WTC11 (cell line): ENCODE data around the gene RNF115. TPM values are rescaled to one million over a fixed set of nuclear protein-coding genes. Genes with fewer than 3 reads are reported as not detected.

Experiments used
- ATAC-seq: fragments of 200-7000 bp; cut with Tn5 transposase; 2 replicates; pipeline ENCODE4 v1.10.0; 2021; ENCODE audit warnings: mild to moderate bottlenecking, moderate library complexity
- CTCF ChIA-PET: fragments of 300-600 bp; sonication (Branson Sonifier 250); formaldehyde crosslinking; loops from one replicate; lab custom pipeline; 2021; ENCODE audit warnings: antibody characterized with exemption; lab: Charles Lee
- POLR2A ChIA-PET: fragments of 350-600 bp; sonication (Branson Sonifier 250); formaldehyde crosslinking; loops from one replicate; lab custom pipeline; 2021; ENCODE audit warnings: antibody characterized with exemption; lab: Charles Lee
- DNase-seq: peaks from one replicate; pipeline ENCODE4 v3.0.0; 2021; ENCODE audit warnings: low spot score
- H3K27ac Mint-ChIP-seq: 2 replicates; pipeline ENCODE4 v1.8.0; 2021; ENCODE audit warnings: mixed read lengths
- H3K27me3 Mint-ChIP-seq: 2 replicates; pipeline ENCODE4 v1.8.0; 2021; ENCODE audit warnings: low read depth, mild to moderate bottlenecking, moderate library complexity, mixed read lengths
- H3K36me3 Mint-ChIP-seq: 2 replicates; pipeline ENCODE4 v1.8.0; 2021; ENCODE audit warnings: mixed read lengths
- H3K4me1 Mint-ChIP-seq: 2 replicates; pipeline ENCODE4 v1.8.0; 2022; ENCODE audit warnings: mixed read lengths
- H3K4me3 Mint-ChIP-seq: 2 replicates; pipeline ENCODE4 v1.8.0; 2021; ENCODE audit warnings: mild to moderate bottlenecking, moderate library complexity, mixed read lengths
- H3K9me3 Mint-ChIP-seq: 2 replicates; pipeline ENCODE4 v1.8.0; 2021; ENCODE audit warnings: mixed read lengths
- AFF4 ChIP-seq: sonication (generic); formaldehyde crosslinking; IDR thresholded peaks from 2 replicates; pipeline ENCODE4 v1.8.1; 2023; ENCODE audit warnings: mild to moderate bottlenecking, missing genetic modification reagents, borderline replicate concordance
- ARID4B ChIP-seq: sonication (generic); formaldehyde crosslinking; IDR thresholded peaks from 2 replicates; pipeline ENCODE4 v1.8.0; 2023; ENCODE audit warnings: missing genetic modification reagents, mild to moderate bottlenecking, borderline replicate concordance
- ATF1 ChIP-seq: sonication (generic); formaldehyde crosslinking; IDR thresholded peaks from 2 replicates; pipeline ENCODE4 v1.8.1; 2023; ENCODE audit warnings: mild to moderate bottlenecking, moderate library complexity, missing genetic modification reagents
- ATF2 ChIP-seq: sonication (generic); formaldehyde crosslinking; IDR thresholded peaks from 2 replicates; pipeline ENCODE4 v1.8.1; 2022; ENCODE audit warnings: low read depth, missing genetic modification reagents, borderline replicate concordance
- CBFB ChIP-seq: sonication (generic); formaldehyde crosslinking; IDR thresholded peaks from 2 replicates; pipeline ENCODE4 v1.8.1; 2022; ENCODE audit warnings: mild to moderate bottlenecking, low read depth, missing genetic modification reagents
- ESRRA ChIP-seq: sonication (generic); formaldehyde crosslinking; IDR thresholded peaks from 2 replicates; pipeline ENCODE4 v1.8.1; 2022; ENCODE audit warnings: mild to moderate bottlenecking, missing genetic modification reagents, borderline replicate concordance
- GTF2I ChIP-seq: fragments of 250-450 bp; sonication (Bioruptor Pico); conservative IDR thresholded peaks from 2 replicates; pipeline ENCODE4 v1.4.0; 2021; ENCODE audit warnings: mild to moderate bottlenecking
- JUN ChIP-seq: sonication (generic); formaldehyde crosslinking; IDR thresholded peaks from 2 replicates; pipeline ENCODE4 v1.8.0; 2023; ENCODE audit warnings: mild to moderate bottlenecking, missing genetic modification reagents
- NFATC4 ChIP-seq: fragments of 250-450 bp; sonication (Bioruptor Pico); IDR thresholded peaks from 2 replicates; pipeline ENCODE4 v1.9.0; 2021; ENCODE audit warnings: mild to moderate bottlenecking
- PRRX2 ChIP-seq: fragments of 250-450 bp; sonication (Bioruptor Pico); IDR thresholded peaks from 2 replicates; pipeline ENCODE4 v1.8.0; 2021; ENCODE audit warnings: mild to moderate bottlenecking
- TEAD1 ChIP-seq: sonication (generic); formaldehyde crosslinking; IDR thresholded peaks from 2 replicates; pipeline ENCODE4 v1.8.0; 2022; ENCODE audit warnings: mild to moderate bottlenecking, missing genetic modification reagents
- ZBTB43 ChIP-seq: sonication (generic); formaldehyde crosslinking; IDR thresholded peaks from 2 replicates; pipeline ENCODE4 v1.8.1; 2023; ENCODE audit warnings: mild to moderate bottlenecking, missing genetic modification reagents
- ZNF317 ChIP-seq: sonication (generic); formaldehyde crosslinking; IDR thresholded peaks from 2 replicates; pipeline ENCODE4 v1.8.1; 2023; ENCODE audit warnings: low read depth, mild to moderate bottlenecking, moderate library complexity, missing genetic modification reagents, borderline replicate concordance
- total RNA-seq: library from RNA; stranded (reverse); gene quantifications from 3 replicates; pipeline ENCODE4 v1.2.3, GENCODE V29; 2021
- TF ChIP-seq, protein P1 (sequence below): fragments of 200-600 bp; IDR thresholded peaks from 2 replicates; pipeline ENCODE4 v1.8.0; 2022; ENCODE audit warnings: antibody characterized with exemption
- TF ChIP-seq, protein P2 (sequence below): sonication (generic); formaldehyde crosslinking; IDR thresholded peaks from 2 replicates; pipeline ENCODE4 v1.8.1; 2023; ENCODE audit warnings: mild to moderate bottlenecking, missing genetic modification reagents, moderate library complexity
- TF ChIP-seq, protein P3 (sequence below): sonication (generic); formaldehyde crosslinking; IDR thresholded peaks from 2 replicates; pipeline ENCODE4 v1.8.1; 2022; ENCODE audit warnings: low read depth, mild to moderate bottlenecking, moderate library complexity, missing genetic modification reagents, borderline replicate concordance
- TF ChIP-seq, protein P4 (sequence below): sonication (generic); formaldehyde crosslinking; conservative IDR thresholded peaks from 2 replicates; pipeline ENCODE4 v1.8.1; 2022; ENCODE audit warnings: mild to moderate bottlenecking, missing genetic modification reagents

Gene RNF115
- total RNA-seq, 1 experiment from 2014 or later, result 8.1 TPM

GRCh38 chr1:145785547-145785946 lies 38.3 kb downstream of the RNF115 start:
- peaks cover 6% of the 10 kb centered on the region; the same call in 1 of the 2 replicates for H3K4me1 Mint-ChIP-seq
- ChIA-PET POLR2A (no interaction called here), CTCF (interaction anchor here (1.2 kb wide), 1 partner anchor 106 kb away, joined by 3 read pairs; no protein-coding TSS in a partner anchor)
- no peak overlapping the region for H3K4me3 Mint-ChIP-seq
- DNase-seq, result no peak
- peaks cover 7% of the 10 kb centered on the region for H3K36me3 Mint-ChIP-seq
- TF ChIP-seq ARID4B (CRISPR knock-in tag), result no peak
- TF ChIP-seq, protein P1, sequence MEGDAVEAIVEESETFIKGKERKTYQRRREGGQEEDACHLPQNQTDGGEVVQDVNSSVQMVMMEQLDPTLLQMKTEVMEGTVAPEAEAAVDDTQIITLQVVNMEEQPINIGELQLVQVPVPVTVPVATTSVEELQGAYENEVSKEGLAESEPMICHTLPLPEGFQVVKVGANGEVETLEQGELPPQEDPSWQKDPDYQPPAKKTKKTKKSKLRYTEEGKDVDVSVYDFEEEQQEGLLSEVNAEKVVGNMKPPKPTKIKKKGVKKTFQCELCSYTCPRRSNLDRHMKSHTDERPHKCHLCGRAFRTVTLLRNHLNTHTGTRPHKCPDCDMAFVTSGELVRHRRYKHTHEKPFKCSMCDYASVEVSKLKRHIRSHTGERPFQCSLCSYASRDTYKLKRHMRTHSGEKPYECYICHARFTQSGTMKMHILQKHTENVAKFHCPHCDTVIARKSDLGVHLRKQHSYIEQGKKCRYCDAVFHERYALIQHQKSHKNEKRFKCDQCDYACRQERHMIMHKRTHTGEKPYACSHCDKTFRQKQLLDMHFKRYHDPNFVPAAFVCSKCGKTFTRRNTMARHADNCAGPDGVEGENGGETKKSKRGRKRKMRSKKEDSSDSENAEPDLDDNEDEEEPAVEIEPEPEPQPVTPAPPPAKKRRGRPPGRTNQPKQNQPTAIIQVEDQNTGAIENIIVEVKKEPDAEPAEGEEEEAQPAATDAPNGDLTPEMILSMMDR, result no peak
- no peak for TF ChIP-seq JUN
- no peak for TF ChIP-seq NFATC4 (CRISPR knock-in tag)
- TF ChIP-seq ZNF317 (CRISPR knock-in tag), result no peak
- no peak for TF ChIP-seq CBFB
- TF ChIP-seq TEAD1 (CRISPR knock-in tag), result no peak
- TF ChIP-seq, protein P2, sequence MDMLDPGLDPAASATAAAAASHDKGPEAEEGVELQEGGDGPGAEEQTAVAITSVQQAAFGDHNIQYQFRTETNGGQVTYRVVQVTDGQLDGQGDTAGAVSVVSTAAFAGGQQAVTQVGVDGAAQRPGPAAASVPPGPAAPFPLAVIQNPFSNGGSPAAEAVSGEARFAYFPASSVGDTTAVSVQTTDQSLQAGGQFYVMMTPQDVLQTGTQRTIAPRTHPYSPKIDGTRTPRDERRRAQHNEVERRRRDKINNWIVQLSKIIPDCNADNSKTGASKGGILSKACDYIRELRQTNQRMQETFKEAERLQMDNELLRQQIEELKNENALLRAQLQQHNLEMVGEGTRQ, result no peak
- TF ChIP-seq AFF4 (CRISPR knock-in tag), result no peak
- TF ChIP-seq GTF2I (CRISPR knock-in tag), result no peak
- ATAC-seq, result no peak
- no peaks in the 10 kb centered on the region for H3K27me3 Mint-ChIP-seq
- H3K27ac Mint-ChIP-seq, result no peak overlapping the region
- no peaks in the 10 kb centered on the region for H3K9me3 Mint-ChIP-seq

- H3K4me1 Mint-ChIP-seq, result peaks cover 6% of the 10 kb centered on the region; the same call in 1 of the 2 replicates
- no peaks in the 10 kb centered on the region for H3K27me3 Mint-ChIP-seq
- CTCF ChIA-PET, result no interaction called here
- TF ChIP-seq GTF2I (CRISPR knock-in tag) (no peak), ZBTB43 (CRISPR knock-in tag) (no peak), ESRRA (CRISPR knock-in tag) (no peak), PRRX2 (CRISPR knock-in tag) (no peak), ATF2 (CRISPR knock-in tag) (no peak), ATF1 (CRISPR knock-in tag) (no peak)
- TF ChIP-seq, protein P1, result no peak
- TF ChIP-seq, protein P3, sequence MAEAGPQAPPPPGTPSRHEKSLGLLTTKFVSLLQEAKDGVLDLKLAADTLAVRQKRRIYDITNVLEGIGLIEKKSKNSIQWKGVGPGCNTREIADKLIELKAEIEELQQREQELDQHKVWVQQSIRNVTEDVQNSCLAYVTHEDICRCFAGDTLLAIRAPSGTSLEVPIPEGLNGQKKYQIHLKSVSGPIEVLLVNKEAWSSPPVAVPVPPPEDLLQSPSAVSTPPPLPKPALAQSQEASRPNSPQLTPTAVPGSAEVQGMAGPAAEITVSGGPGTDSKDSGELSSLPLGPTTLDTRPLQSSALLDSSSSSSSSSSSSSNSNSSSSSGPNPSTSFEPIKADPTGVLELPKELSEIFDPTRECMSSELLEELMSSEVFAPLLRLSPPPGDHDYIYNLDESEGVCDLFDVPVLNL (CRISPR knock-in tag), result no peak
- TF ChIP-seq, protein P4, sequence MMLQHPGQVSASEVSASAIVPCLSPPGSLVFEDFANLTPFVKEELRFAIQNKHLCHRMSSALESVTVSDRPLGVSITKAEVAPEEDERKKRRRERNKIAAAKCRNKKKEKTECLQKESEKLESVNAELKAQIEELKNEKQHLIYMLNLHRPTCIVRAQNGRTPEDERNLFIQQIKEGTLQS, result no peak
These were observed 39.5 kb downstream of the RNF115 start for GRCh38 chr1:145784409-145784808.

More at GRCh38 chr1:145784409-145784808, 39.5 kb downstream of the RNF115 start:
- POLR2A ChIA-PET, result no interaction called here
- no peak for ATAC-seq
- Mint-ChIP-seq H3K36me3 (peaks cover 7% of the 10 kb centered on the region), H3K9me3 (no peaks in the 10 kb centered on the region), H3K4me3 (no peak overlapping the region), H3K27ac (no peak overlapping the region)
- DNase-seq, result no peak
